Embryonic facial prominence (tissue), 1 donor: ENCODE results near the gene RUNX1.

ENCODE experiments used
- DNase-seq: peaks from one replicate; pipeline ENCODE4 v3.0.0-alpha.2; 2016; ENCODE audit errors: extremely low spot score

Gene RUNX1

GRCh38 chr21:35048706-35049617 lies at the start of gene RUNX1:
Gene RUNX1, minus strand, starts transcription at chr21:35049302.
- DNase-seq, result no peak

GRCh38 chr21:35097525-35097924 lies 48.4 kb upstream of the RUNX1 start:
- DNase-seq, result no peak

- no peak for DNase-seq
Measured at GRCh38 chr21:35096959-35097358, 47.9 kb upstream of the RUNX1 start.

- no peak for DNase-seq
Measured at GRCh38 chr21:35095859-35096291, 46.8 kb upstream of the RUNX1 start.

- DNase-seq, result no peak
Measured at GRCh38 chr21:35093514-35093913, 44.4 kb upstream of the RUNX1 start.

DNA sequence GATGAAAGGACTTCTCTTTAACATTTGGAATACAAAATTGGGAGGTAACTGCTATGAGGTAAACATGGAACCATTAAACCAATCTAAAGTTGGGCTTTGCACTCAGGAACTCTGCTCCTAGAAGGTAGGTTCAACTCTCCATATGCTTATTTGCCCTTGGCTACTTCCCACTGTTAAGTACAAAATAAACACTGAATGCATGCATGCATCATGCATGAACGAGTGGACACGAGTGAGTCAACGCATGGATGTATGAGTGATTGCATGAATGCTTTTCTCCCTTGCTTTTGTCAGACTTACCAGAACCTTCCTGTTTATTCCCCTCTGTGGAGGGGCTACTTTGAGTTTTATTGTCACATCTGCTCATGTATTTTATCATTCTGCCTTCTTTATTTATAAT lies 42.4 kb upstream of the RUNX1 start:
- no peak for DNase-seq

- DNase-seq, result no peak
Measured at GRCh38 chr21:35090403-35090802, 41.3 kb upstream of the RUNX1 start.

DNA sequence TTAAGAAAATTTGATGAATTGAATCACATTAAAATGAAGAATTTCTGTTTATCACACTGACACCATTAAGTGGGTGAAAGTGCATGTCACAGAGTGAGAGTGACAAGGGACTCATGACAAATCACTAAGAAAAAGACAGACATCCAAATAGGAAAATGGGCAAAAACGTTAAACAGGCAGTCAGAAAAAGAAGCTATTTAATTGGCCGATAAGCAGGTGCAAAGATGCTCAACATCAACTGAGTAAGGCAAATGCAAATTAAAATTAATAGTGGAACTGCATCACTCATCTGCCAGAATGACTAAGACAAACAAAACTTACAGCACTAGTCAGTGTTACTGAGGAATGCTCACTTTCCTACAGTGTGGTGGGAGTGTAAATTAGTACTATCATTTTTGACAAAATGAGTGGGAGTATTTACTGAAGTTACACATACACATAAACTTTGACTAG lies 39.2 kb upstream of the RUNX1 start:
- DNase-seq, result no peak

GRCh38 chr21:35086357-35086756 lies 37.3 kb upstream of the RUNX1 start:
- DNase-seq, result no peak

DNA sequence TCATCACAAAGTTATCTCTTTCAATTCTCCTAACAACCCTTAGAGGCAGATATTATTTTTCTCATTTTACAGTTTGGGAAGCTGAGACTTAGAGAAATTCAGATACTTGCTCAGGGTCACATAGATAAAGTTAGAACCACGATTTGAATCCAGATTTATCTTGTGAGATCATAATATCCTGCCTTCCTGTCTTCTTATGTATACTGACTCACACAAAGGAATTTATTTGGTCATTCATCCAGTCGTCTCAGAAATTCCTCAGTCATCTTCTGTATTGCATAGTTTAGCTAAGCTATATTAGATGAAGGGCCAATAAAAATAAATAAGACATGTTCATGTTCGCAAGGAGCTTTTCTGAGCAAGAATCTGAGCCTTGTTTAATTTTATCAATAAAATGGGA lies 35.8 kb upstream of the RUNX1 start:
- no peak for DNase-seq

- no peak for DNase-seq
Measured at GRCh38 chr21:35083246-35083645, 34.1 kb upstream of the RUNX1 start.

DNA sequence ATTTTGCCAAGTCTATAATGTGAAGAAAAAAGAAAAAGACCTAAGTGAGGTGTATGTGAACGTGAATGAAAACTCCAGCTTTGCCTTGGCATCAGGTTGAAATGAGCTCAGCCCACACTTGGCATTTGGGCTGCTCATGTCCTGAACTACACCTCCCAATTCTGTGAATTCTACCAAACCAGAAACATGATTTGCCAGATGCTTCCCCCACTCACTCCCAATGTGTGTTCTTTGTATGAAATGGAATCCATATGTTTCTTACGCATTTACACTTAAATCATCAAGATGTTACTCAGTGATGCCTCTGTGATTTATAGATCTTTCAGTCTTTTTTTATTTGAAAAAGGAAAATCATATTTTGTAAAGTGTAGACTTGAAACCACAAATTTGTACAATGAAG lies 32.8 kb upstream of the RUNX1 start:
- DNase-seq, result peak; percentile 34

DNA sequence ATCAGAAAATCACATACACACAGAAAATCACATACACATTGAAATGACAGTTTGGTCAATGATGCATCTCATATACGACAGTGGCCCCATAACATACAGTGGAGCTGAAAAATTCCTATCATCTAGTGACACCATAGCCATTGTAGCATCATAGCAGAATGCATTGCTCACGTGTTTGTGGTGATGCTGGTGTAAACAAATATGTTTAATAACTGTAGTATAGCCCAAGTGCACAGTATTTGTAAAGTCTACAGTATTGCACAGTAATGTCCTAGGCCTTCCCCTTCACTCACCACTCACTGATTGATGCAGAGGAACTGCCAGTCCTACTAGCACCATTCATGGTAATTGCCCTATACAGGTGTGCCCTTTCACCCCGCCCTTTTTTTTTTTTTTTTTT lies 30.1 kb upstream of the RUNX1 start:
- DNase-seq, result no peak

DNA sequence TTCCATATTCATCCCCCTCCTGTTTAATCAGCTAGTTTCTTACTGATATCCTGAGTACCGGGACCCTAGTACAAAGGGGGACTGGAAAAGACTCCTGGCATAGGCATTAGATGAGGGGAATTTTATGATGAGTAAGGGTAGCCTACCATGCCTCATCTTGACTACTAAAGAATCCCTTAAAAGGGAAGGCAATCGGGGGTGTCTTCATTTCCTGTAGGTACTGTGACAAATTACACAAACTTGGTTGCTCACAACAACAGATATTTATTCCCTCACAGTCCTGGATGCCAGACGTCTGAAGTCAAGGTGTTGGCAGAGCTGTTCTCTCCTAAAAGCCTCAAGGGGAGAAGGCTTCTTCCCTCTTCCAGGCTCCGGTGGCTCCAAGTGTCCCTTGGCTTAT lies 28.9 kb upstream of the RUNX1 start:
- no peak for DNase-seq

DNA sequence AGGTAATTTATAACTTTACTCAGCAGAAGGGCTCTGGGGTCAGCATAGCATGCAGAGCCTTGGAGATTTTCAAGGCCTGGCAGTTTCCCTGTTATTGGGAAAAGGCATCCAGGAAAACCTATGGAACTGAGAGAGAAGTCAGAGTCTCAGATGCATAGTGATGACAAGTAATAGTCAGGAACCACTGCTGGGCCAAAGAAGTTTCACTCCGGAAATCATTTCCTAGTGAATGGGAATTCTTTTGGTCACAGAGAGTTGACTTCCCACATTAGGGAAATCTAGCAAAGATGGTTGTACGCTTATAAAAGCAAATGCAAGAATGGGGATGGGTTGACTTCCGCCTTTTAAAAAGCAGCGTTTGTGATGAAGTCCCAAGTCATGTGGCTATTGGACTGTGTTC lies 28.4 kb upstream of the RUNX1 start:
- no peak for DNase-seq

- no peak for DNase-seq
Measured at GRCh38 chr21:35075546-35075945, 26.4 kb upstream of the RUNX1 start.

- no peak for DNase-seq
Measured at GRCh38 chr21:35072960-35073359, 23.9 kb upstream of the RUNX1 start.

DNA sequence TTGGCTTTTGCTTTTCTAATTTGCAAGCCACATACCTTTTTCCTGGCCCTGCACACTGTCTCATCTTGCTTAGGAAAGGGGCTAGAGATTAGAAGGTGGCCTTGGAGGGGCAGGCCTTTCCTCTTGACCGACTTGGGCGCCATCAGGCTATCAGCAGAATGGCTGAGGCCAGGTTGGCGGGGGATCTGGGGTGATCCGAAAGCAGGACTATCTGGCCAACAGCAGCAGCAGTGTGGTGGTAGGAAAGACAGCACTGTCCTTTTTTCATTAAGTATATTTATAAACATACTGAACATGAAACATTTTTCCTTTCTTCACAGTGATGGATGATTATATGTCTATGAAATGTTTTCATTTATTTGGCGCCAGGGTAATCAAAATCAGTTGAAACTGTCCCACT lies 23.5 kb upstream of the RUNX1 start:
- DNase-seq, result no peak

- DNase-seq, result no peak
Measured at GRCh38 chr21:35071347-35071746, 22.2 kb upstream of the RUNX1 start.

DNA sequence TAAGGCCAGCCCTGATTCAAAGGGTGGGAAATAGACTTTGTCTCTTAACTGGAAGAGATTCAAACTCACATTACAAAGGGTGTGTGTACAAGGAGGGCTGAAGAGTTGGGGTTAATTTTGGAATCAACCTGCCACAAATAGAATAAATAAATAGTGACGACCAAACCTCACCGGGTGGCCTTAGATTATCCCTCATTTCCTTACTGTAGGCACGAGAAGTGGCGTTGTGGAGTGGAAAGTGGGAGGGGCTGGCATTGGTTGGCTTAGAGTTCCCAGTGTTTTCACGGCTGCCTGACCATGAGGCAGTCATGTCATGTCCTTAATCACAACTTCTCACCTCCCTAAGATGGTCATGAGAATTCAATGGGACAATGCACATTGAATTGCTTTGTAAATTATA lies 21.3 kb upstream of the RUNX1 start:
- no peak for DNase-seq

DNA sequence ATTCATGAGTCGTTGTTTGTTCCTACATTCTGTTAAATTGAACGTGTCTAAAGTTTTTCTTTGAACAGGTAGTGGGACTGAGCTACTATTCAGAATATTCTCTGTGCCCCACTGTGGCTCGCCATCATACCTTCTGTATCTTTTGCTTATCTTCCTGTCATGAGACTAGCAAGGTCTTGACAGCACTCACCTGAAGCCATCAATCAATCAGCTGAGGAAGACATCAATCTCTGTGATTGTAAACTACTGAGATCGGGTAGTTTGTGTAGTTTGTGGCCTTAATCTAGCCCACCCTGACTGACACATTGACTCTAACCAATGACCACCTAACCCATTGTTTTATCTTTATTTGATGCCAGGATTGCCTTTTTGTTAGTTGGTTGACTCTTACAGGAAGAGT lies 17.7 kb upstream of the RUNX1 start:
- no peak for DNase-seq

DNA sequence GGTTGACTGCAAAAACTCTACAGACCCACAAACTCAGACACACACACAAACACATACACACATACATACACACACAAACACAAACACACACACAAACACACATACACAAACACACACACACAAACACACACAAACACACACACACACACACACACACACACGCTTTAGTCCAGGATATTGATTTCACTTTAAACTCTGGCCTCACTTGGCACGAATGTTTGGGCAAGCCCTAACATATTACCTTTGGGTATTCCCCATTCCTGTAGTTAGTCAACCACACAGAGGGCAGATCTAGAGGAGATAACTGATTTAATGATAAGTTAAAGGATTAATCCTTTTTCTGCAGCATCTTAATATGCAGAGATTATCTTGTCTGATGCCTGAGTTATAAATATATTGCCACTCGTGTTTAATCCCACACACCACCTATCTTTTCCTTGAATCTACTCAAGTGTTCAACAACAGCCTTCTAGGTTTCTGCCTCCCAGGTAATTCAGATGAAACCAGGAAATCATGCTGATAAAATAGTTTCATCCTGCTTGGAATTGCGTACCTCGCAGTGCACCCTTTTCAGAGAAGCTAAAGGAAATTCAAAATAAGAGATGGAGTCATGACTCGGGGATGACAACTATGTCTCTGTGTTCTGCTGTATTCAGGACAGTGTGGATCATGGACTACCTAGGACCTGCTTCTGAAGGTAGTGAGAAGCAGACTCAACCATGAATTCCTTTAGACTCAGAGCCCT lies 14.5 kb upstream of the RUNX1 start:
- no peak for DNase-seq

DNA sequence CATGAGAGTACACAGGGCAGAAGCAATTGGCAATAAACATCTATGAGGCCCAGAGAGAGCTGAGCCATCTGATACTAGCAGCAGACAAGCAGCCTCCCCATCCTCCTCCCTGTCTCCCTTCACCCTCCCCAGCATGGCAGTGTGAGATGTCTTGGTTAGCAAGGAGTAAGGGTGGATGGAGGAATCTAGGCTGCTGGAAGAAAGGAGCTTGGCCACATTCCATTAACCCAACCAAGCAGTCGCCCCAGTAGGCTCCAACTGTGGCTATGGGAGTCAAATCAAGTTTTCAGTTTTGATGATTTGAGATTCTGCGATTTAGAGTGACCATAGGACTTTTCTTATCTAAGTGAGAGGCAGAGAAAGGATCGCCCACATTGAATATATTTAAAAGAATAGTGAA lies 12.9 kb upstream of the RUNX1 start:
- no peak for DNase-seq
